K562 (cell line): ENCODE results near the gene KLHL14. TPM values are rescaled to one million over a fixed set of nuclear protein-coding genes. Genes with fewer than 3 reads are reported as not detected.

Experiments used
- ATAC-seq: fragments of 200-7000 bp; cut with Tn5 transposase; 3 replicates; pipeline ENCODE4 v1.9.1; 2020; ENCODE audit warnings: moderate library complexity
- BruUV-seq: library from RNA; stranded (reverse); fragments of 400-500 nt; replicated peaks from 2 replicates; lab custom pipeline; 2021; lab: Mats Ljungman, UMichigan
- CTCF ChIA-PET: fragments of 300-600 bp; formaldehyde crosslinking; extraction: SDS; loops from one replicate; lab custom pipeline; 2021; ENCODE audit warnings: low intra/inter-chr PET ratio; lab: Yijun Ruan, JAX
- POLR2A ChIA-PET: fragments of 300-600, 350-650 bp; sonication (Branson Sonifier 250); formaldehyde crosslinking; extraction: SDS; loops from one replicate; lab custom pipeline; 2021; ENCODE audit warnings: antibody characterized with exemption, inconsistent platforms; lab: Yijun Ruan, JAX
- DNase-seq, 4 experiments: peaks; one replicate each; pipeline versions ENCODE4 v3.0.0 to v3.0.0-alpha.2; 2011 to 2018; ENCODE audit warnings: low spot score in 3 of 4, mixed read lengths in 3 of 4; ENCODE audit errors: extremely low read depth in 1 of 4
- FAIRE-seq: peaks from 2 replicates; lab custom pipeline; 2011; peaks lifted over from hg19 to GRCh38; lab: Jason Lieb, UNC
- H2AFZ ChIP-seq: 2 replicates; pipeline ENCODE4 v1.6.0; 2011; ENCODE audit warnings: low read depth, low read length, control low read depth, inconsistent platforms
- H3K27ac ChIP-seq: fragments of 200-600 bp; 3 replicates; pipeline ENCODE4 v1.8.0; 2011; ENCODE audit warnings: low read depth, mild to moderate bottlenecking, control low read depth, inconsistent platforms, low read length, moderate library complexity, mixed read lengths; ENCODE audit errors: extremely low read depth
- H3K27me3 ChIP-seq, 2 experiments: fragments of 300-600 bp in 1 of 2; 2 replicates in 1 of 2; 3 replicates in 1 of 2; pipeline versions ENCODE4 v1.6.0 to v1.8.0; 2011; ENCODE audit warnings: inconsistent platforms in 2 of 2, low read length in 2 of 2, mild to moderate bottlenecking in 1 of 2, mixed read lengths in 1 of 2, moderate library complexity in 1 of 2; ENCODE audit not compliant: control insufficient read depth in 2 of 2, insufficient read depth in 2 of 2
- H3K36me3 ChIP-seq: fragments of 300-600 bp; 3 replicates; pipeline ENCODE4 v1.8.0; 2011; ENCODE audit warnings: mild to moderate bottlenecking, low read length, inconsistent platforms; ENCODE audit not compliant: control insufficient read depth, insufficient read depth
- H3K4me1 ChIP-seq, 2 experiments: fragments of 200-600 bp in 1 of 2; replicated peaks in 1 of 2; 2 replicates in 1 of 2; 3 replicates in 1 of 2; pipeline versions ENCODE4 v1.5.1 to v1.8.0; 2011; ENCODE audit warnings: inconsistent platforms in 2 of 2, low read length in 2 of 2, mild to moderate bottlenecking in 1 of 2, mixed read lengths in 1 of 2, moderate library complexity in 1 of 2; ENCODE audit not compliant: control insufficient read depth in 2 of 2, insufficient read depth in 2 of 2
- H3K4me2 ChIP-seq: 2 replicates; pipeline ENCODE4 v1.6.1; 2011; ENCODE audit warnings: low read length, control low read depth, inconsistent platforms, mixed read lengths; ENCODE audit not compliant: insufficient read depth
- H3K4me3 ChIP-seq: fragments of 200-600 bp; sonication (generic), shearing (Covaris generic); 2 replicates; pipeline ENCODE4 v1.5.1; 2016; ENCODE audit warnings: control low read depth, inconsistent platforms
- H3K79me2 ChIP-seq: fragments of 200-600 bp; 3 replicates; pipeline ENCODE4 v1.8.0; 2011; ENCODE audit warnings: low read length, inconsistent platforms; ENCODE audit not compliant: control insufficient read depth, insufficient read depth
- H3K9ac ChIP-seq, 2 experiments: 2 replicates each; pipeline versions ENCODE4 v1.6.0 to v1.6.1; 2011; ENCODE audit warnings: low read depth in 2 of 2, low read length in 2 of 2, control low read depth in 1 of 2, inconsistent platforms in 1 of 2, mild to moderate bottlenecking in 1 of 2, mixed read lengths in 1 of 2; ENCODE audit not compliant: insufficient read depth in 1 of 2
- H3K9me1 ChIP-seq: one replicate; pipeline ENCODE4 v1.6.0; 2011; ENCODE audit warnings: inconsistent platforms, mild to moderate bottlenecking, low read length, moderate library complexity; ENCODE audit not compliant: control insufficient read depth, insufficient read depth
- H3K9me3 ChIP-seq: replicated peaks from 2 replicates; pipeline ENCODE4 v1.5.1; 2011; ENCODE audit warnings: low read depth, low read length, inconsistent platforms; ENCODE audit not compliant: control insufficient read depth, insufficient read depth
- H4K20me1 ChIP-seq: replicated peaks from 2 replicates; pipeline ENCODE4 v1.6.1; 2011; ENCODE audit warnings: low read length, inconsistent platforms, mixed read lengths; ENCODE audit not compliant: control insufficient read depth, insufficient read depth
- FIP1L1 ChIP-seq: fragments of 200-400 bp; formaldehyde crosslinking; IDR thresholded peaks from 2 replicates; pipeline ENCODE4 v1.6.1; 2018; ENCODE audit warnings: mild to moderate bottlenecking, low read depth, low read length; ENCODE audit not compliant: poor library complexity, severe bottlenecking
- NEUROD1 ChIP-seq: fragments of 150-350 bp; IDR thresholded peaks from 2 replicates; pipeline ENCODE4 v1.6.1; 2014; ENCODE audit warnings: borderline replicate concordance, low read length, low read depth; ENCODE audit not compliant: partially characterized antibody
- NFE2L1 ChIP-seq: fragments of 450-650 bp; IDR thresholded peaks from 2 replicates; pipeline ENCODE4 v1.6.1; 2016; ENCODE audit warnings: missing genetic modification characterization, low read depth, mild to moderate bottlenecking, missing compliant biosample characterization, moderate library complexity, borderline replicate concordance
- RCOR1 ChIP-seq, 2 experiments: IDR thresholded peaks; 2 replicates each; pipeline ENCODE4 v1.6.1; 2012; ENCODE audit warnings: low read depth in 2 of 2, low read length in 2 of 2, borderline replicate concordance in 1 of 2, improper control_type of control experiment in 1 of 2
- TRIM24 ChIP-seq, 2 experiments: fragments of 450-650 bp; IDR thresholded peaks; 2 replicates each; pipeline ENCODE4 v1.6.1; 2016
- ZFP1 ChIP-seq: fragments of 450-650 bp; formaldehyde crosslinking; IDR thresholded peaks from 2 replicates; pipeline ENCODE4 v1.4.0; 2020; ENCODE audit warnings: mild to moderate bottlenecking, mixed read lengths
- ZNF3 ChIP-seq: fragments of 250-450 bp; sonication (Bioruptor Pico); IDR thresholded peaks from 2 replicates; pipeline ENCODE4 v1.5.0; 2021; ENCODE audit warnings: mild to moderate bottlenecking, moderate library complexity
- ZNF354B ChIP-seq: fragments of 250-450 bp; sonication (Bioruptor Pico); IDR thresholded peaks from 2 replicates; pipeline ENCODE4 v1.4.0; 2020
- ZNF507 ChIP-seq: conservative IDR thresholded peaks from 2 replicates; pipeline ENCODE4 v1.6.1; 2017; ENCODE audit warnings: missing genetic modification characterization, missing compliant biosample characterization
- WGBS: fragments of 100-300 bp; shearing (Covaris generic); methylation state at CpG from one replicate; pipeline ENCODE4 v1.1.6; 2016; ENCODE audit warnings: low coverage, mixed read lengths; ENCODE audit not compliant: insufficient coverage; ENCODE audit errors: missing lambda C conversion rate; 5-methylcytosine and 5-hydroxymethylcytosine counted together
- in situ Hi-C: fragments of 300-500 bp; cut with MboI; formaldehyde crosslinking; loops from 4 replicates; pipeline ENCODE4 v1.15.0; 2018; ENCODE audit warnings: inconsistent platforms, mixed read lengths
- intact Hi-C: fragments of 100-400 bp; cut with micrococcal nuclease; formaldehyde crosslinking; loops from 2 replicates; pipeline ENCODE4 v1.14.2; 2022
- polyA plus RNA-seq, 8 experiments: library from polyadenylated mRNA; depleted of rRNA in 4 of 8; stranded (reverse) in 5 of 8; unstranded in 3 of 8; fragments of >200 nt; fragmentation: Nextera tagmentation in 2 of 8; fragmentation: Illumina TruSeq in 1 of 8; extraction: Ambion mirVana in 2 of 8; extraction: Trizol in 1 of 8; gene quantifications; 2 replicates each; pipeline versions ENCODE4 v1.2.1 to v1.2.3, GENCODE V29; 2011 to 2014; ENCODE audit warnings: inconsistent platforms in 1 of 8, missing spikeins in 1 of 8
- total RNA-seq, 7 experiments: library from RNA; depleted of rRNA in 6 of 7; stranded (reverse); fragments of >200 nt in 6 of 7; fragmentation: Illumina TruSeq in 2 of 7; extraction: Trizol in 2 of 7; gene quantifications; 2 replicates each; pipeline versions ENCODE4 v1.2.1 to v1.2.3, GENCODE V29; 2011 to 2021; ENCODE audit warnings: low replicate concordance in 1 of 7

KLHL14 gene
- total and polyA plus RNA-seq, 9 of the 15 experiments (the other 6 are each of a cell fraction or from before 2014, with no cell fraction given) = not detected

DNA sequence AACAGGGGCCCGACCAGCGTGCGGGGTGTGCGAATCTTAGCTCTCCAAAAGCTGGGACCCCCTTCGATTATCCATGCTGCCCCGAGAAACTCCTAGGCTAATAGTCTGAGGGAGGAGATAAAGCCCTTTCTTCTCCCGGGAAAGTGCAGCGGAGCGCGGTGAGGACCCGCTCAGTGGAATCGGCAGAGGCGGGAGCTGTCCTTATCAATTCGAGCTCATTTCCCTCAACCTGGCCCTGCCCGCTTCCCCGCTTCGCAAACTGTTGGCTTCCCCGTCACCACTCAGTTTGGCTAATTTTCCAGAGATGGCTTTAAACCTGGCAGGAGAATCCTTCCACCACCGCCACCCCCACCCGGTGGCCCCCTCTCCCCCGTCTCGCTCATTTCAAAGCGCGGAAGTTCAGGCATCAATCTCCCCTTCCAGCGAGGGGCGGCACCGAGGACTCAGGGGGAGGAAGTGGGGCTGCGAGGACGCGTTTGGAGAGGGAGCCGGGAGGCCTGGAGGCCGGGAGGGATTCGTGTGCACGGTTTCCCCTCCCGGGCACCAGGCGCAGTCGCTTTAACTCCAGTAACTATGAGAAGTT is 1.6 kb downstream of the KLHL14 start (continued):
- TF ChIP-seq FIP1L1 = no peak
- TF ChIP-seq NEUROD1 = no peak
- TF ChIP-seq TRIM24 (IDR thresholded peaks at IDR 0.05) = no peak
- TF ChIP-seq RCOR1 (IDR thresholded peaks at IDR 0.05; ENCODE audit: borderline replicate concordance in 1 of 2, low read depth in 2 of 2, low read length in 2 of 2) = no peak
- no peak for TF ChIP-seq NFE2L1 (tag)

DNA sequence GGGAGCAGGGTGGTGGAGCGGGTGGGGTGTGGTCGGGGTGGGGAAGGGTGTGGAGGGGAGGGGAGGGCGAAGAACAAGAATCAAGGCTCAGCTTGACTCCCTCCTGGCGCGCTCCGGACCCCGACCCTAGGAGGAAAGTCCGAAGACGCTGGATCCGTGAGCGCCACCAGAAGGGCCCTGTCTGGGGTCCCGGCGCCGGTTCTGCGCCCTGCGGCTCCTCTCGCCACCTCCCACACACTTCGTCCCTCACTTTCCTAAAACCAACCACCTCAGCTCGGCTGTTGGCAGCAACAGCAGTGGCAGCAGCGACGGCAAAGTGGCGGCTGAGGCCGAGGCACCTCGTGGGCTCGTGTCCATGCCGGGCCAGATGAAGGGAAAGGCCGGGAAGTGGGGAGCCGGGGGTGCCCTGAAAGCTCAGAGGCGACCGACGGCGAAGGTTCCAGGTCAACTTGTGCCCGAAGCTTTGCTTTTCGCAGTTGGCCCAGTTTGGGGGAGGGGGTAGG is 2.1 kb downstream of the KLHL14 start:
- no peaks in the 10 kb centered on the region for H3K79me2 ChIP-seq
- ATAC-seq (no peak), DNase-seq (no peak), FAIRE-seq (no peak)
- H4K20me1 ChIP-seq = no peaks in the 10 kb centered on the region
- H3K4me3 ChIP-seq = no peak overlapping the region
- H3K27me3 ChIP-seq = peaks cover 4 to 5% of the 10 kb centered on the region in 2 experiments; a peak in 2 of 5 replicates
- no peak for TF ChIP-seq ZNF507
- TF ChIP-seq NFE2L1 (tag) = no peak
- no peak for TF ChIP-seq ZFP1 (CRISPR knock-in tag)
- TF ChIP-seq ZNF354B (CRISPR knock-in tag) = no peak
- TF ChIP-seq ZNF3 = no peak
- no peaks in the 10 kb centered on the region for H3K9me3 ChIP-seq
- ChIA-PET CTCF (no interaction called here), POLR2A (interaction anchor here (0.7 kb wide), 1 partner anchor 116 kb away, joined by 3 read pairs; no protein-coding TSS in a partner anchor)
- no peaks in the 10 kb centered on the region for H3K36me3 ChIP-seq
- H3K4me2 ChIP-seq = no peak overlapping the region
- no peak overlapping the region for H2AFZ ChIP-seq
- H3K4me1 ChIP-seq = no peaks in the 10 kb centered on the region; a peak in 1 of 5 replicates
- no peak overlapping the region for H3K27ac ChIP-seq
- WGBS = under 1% methylated on average over 17 of the region's 34 CpGs
- in situ Hi-C loops = no loop called here
- H3K9me1 ChIP-seq = no peaks in the 10 kb centered on the region
- no peak overlapping the region for H3K9ac ChIP-seq
- intact Hi-C loops = no loop called here
- no TSS peak for BruUV-seq
